Duodenal mucosa (tissue), 2 donors: ENCODE measurements around the gene F2RL2.
A peak's percentile ranks its signal among the peaks of the same experiment; 100 is the strongest.

ENCODE experiments used
- H3K27ac ChIP-seq: one replicate; pipeline ENCODE4 v1.7.0; 2013; ENCODE audit warnings: low read depth, low read length
- H3K27me3 ChIP-seq, 2 donors: one replicate each; pipeline ENCODE4 v1.7.0; 2013; ENCODE audit warnings: low read length in 2 of 2, control low read depth in 1 of 2; ENCODE audit not compliant: insufficient read depth in 2 of 2, control insufficient read depth in 1 of 2
- H3K36me3 ChIP-seq, 2 donors: one replicate each; pipeline ENCODE4 v1.7.0; 2013; ENCODE audit warnings: low read length in 2 of 2, control low read depth in 1 of 2; ENCODE audit not compliant: insufficient read depth in 2 of 2, control insufficient read depth in 1 of 2
- H3K4me1 ChIP-seq, 2 donors: one replicate each; pipeline ENCODE4 v1.7.0; 2013; ENCODE audit warnings: low read length in 2 of 2, control low read depth in 1 of 2; ENCODE audit not compliant: insufficient read depth in 2 of 2, control insufficient read depth in 1 of 2
- H3K4me3 ChIP-seq, 2 donors: one replicate each; pipeline ENCODE4 v1.7.0; 2013; ENCODE audit warnings: low read length in 2 of 2, low read depth in 1 of 2
- H3K9ac ChIP-seq, 2 donors: one replicate each; pipeline ENCODE4 v1.7.0; 2013; ENCODE audit warnings: low read length in 2 of 2, low read depth in 1 of 2
- H3K9me3 ChIP-seq, 2 donors: one replicate each; pipeline ENCODE4 v1.7.0; 2013; ENCODE audit warnings: low read length in 2 of 2, control low read depth in 1 of 2; ENCODE audit not compliant: control insufficient read depth in 1 of 2

The F2RL2 gene

DNA sequence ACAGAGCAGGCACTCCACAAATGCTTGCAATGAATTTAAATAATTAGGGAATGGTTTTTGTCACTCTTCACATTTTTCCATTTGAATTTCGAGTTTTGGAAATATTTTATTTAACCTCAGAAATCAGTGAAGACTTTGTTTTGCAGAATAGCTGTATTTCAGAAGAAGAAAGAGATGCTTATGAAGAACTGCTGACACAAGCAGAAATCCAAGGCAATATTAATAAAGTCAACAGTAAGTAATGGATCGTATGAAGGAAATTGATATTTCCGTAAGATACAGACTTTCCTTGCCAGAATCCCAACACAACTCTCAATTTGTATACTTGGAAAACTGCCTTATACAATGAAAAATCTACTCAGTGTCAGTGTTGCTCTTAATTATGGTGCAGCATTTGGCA, 30.5 kb downstream of the F2RL2 start:
- H3K9me3 ChIP-seq: no peaks in the 10 kb centered on the region
- no peaks in the 10 kb centered on the region for H3K4me1 ChIP-seq
- no peak overlapping the region for H3K4me3 ChIP-seq
- H3K9ac ChIP-seq: no peak overlapping the region
- peaks cover 25% of the 10 kb centered on the region in 2 donors for H3K36me3 ChIP-seq
- H3K27me3 ChIP-seq: no peaks in the 10 kb centered on the region
- no peak overlapping the region for H3K27ac ChIP-seq

DNA sequence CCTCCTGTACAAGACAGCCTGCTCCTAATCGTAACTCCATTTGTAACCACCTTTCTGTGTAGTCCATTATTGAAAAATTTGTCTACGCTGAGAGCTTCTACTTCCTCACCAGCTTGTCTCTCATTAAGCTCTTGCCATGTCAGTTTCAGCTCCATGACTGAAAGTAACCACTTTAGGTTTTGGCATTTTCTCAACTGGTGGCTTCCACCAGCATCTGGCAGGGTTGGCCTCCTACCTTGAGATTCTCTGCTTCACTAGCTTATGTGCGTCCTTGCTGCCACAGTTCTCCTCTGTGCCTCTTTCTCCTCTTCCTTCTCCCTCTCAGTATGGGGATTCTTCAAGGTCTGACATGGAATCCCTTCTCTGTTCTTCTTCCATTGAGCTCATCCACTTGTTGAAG, 31.8 kb downstream of the F2RL2 start:
- Histone ChIP-seq H3K9me3 (no peaks in the 10 kb centered on the region), H3K27me3 (no peaks in the 10 kb centered on the region), H3K9ac (no peak overlapping the region), H3K36me3 (peaks cover 19% of the 10 kb centered on the region in 2 donors), H3K27ac (no peak overlapping the region), H3K4me3 (no peak overlapping the region), H3K4me1 (peaks cover 0 to 3% of the 10 kb centered on the region in 2 donors)

DNA sequence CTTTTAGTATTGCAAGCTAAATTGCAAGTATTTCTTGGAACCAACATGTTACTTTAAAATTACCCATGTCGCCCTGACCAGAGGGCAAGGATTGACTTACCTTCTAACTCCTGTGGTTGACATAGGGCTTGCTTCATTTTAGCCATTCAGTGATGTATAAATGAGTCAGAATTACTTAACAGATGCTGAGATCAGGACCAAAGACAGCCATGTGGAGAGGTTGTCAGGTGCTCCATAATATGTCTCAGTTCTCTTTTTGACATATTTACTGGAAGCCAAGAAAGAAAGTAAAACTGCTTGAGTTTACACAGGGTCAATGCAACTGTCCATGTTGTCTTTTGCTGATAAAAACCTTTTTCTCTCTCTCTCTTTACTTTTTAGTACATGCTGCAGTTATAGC, 33.2 kb downstream of the F2RL2 start:
- H3K4me1 ChIP-seq: peaks cover 0 to 10% of the 10 kb centered on the region in 2 donors
- H3K36me3 ChIP-seq: peaks cover 17 to 19% of the 10 kb centered on the region in 2 donors
- no peak overlapping the region for H3K4me3 ChIP-seq
- no peaks in the 10 kb centered on the region for H3K9me3 ChIP-seq
- no peak overlapping the region for H3K27ac ChIP-seq
- H3K27me3 ChIP-seq: no peaks in the 10 kb centered on the region
- no peak overlapping the region for H3K9ac ChIP-seq

DNA sequence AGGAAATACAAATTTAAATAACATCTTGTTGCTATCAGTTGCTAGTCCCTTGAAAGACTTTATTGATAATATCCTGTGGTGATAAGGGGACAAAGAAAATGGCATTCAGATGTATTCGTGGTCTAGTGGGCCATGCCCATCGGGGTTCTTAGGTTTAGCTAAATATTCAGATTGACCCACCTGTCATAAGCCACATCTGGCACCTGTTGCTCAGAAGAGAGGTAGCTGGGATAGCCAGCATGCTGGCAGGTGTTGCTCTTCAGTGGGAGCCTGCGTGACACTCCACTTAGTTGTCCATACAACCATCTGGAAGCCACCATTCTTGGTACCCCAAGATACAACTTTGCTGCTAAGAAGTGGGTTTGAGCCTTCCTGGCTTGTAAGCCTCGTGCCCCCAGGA, 36.7 kb downstream of the F2RL2 start:
- Histone ChIP-seq H3K9ac (no peak overlapping the region), H3K4me3 (no peak overlapping the region), H3K4me1 (peaks cover 16 to 28% of the 10 kb centered on the region in 2 donors), H3K9me3 (no peaks in the 10 kb centered on the region), H3K36me3 (peaks cover 12 to 18% of the 10 kb centered on the region in 2 donors), H3K27me3 (no peaks in the 10 kb centered on the region), H3K27ac (no peak overlapping the region)

DNA sequence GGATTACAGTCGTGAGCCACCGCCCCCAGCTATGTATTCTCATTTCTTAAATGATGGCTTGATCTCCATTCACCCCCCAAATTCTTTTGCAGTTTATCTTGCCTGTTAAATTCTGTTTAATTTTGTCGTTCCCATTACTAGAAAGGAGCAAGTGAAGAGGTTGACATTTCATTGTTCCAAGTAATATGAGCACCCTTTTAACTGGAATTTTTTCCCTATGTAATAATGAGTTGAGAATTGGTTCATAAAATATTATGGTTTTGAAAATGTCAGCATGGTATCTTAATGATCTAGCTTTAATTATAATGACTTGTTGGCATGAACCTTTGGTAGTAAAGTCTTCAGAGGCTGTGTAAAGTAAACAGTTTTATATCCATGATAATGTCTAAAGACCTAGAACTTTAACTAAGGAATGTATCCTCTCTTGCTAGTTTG, 37.4 kb downstream of the F2RL2 start:
- Histone ChIP-seq H3K36me3 (peaks cover 5 to 13% of the 10 kb centered on the region in 2 donors), H3K9me3 (no peaks in the 10 kb centered on the region), H3K27ac (no peak overlapping the region), H3K4me3 (no peak overlapping the region), H3K27me3 (no peaks in the 10 kb centered on the region), H3K9ac (no peak overlapping the region), H3K4me1 (peaks cover 24 to 35% of the 10 kb centered on the region in 2 donors)

DNA sequence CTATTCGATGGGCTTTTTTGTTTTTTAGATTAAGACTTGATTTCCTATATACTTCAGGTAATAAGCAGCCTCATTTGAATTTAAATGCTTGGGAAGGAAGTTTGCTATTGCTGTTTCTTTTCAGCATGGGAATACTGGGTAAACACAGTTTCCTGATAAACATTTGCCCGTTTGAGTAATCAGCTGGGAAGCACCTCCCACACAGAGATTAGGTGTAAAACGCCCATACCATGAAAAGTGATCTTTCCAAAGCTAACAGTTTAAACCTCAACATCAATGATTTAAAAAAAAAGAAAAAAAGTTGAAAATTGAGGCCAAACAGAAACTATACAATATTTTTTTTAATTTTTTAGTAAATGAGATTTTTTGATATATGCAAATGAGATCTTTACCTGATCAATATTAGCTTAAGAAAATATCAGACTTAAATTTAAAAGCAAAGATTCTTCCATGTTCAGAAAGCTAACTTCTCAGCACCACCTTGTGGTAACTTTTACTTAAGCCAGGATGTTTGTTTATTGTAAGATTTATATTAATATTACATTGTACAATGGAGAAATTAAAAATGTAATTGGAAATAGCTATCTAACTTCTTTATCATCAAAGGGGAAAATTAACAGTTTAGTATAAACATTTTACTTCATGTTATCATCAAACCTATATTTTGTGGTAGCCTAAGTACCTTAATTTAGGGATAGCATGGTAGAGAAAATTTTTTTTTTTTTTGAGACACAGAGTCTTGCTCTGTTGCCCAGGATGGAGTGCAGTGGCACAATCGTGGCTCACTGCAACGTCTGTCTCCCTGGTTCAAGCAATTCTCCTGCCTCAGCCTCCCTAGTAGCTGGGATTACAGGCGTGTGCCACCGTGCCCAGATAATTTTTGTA, 39.8 kb downstream of the F2RL2 start:
- peaks cover 5% of the 10 kb centered on the region in 2 donors for H3K36me3 ChIP-seq
- H3K27ac ChIP-seq: no peak overlapping the region
- no peak overlapping the region for H3K4me3 ChIP-seq
- no peaks in the 10 kb centered on the region for H3K27me3 ChIP-seq
- peaks cover 28 to 39% of the 10 kb centered on the region in 2 donors for H3K4me1 ChIP-seq
- H3K9me3 ChIP-seq: no peaks in the 10 kb centered on the region
- no peak overlapping the region for H3K9ac ChIP-seq

DNA sequence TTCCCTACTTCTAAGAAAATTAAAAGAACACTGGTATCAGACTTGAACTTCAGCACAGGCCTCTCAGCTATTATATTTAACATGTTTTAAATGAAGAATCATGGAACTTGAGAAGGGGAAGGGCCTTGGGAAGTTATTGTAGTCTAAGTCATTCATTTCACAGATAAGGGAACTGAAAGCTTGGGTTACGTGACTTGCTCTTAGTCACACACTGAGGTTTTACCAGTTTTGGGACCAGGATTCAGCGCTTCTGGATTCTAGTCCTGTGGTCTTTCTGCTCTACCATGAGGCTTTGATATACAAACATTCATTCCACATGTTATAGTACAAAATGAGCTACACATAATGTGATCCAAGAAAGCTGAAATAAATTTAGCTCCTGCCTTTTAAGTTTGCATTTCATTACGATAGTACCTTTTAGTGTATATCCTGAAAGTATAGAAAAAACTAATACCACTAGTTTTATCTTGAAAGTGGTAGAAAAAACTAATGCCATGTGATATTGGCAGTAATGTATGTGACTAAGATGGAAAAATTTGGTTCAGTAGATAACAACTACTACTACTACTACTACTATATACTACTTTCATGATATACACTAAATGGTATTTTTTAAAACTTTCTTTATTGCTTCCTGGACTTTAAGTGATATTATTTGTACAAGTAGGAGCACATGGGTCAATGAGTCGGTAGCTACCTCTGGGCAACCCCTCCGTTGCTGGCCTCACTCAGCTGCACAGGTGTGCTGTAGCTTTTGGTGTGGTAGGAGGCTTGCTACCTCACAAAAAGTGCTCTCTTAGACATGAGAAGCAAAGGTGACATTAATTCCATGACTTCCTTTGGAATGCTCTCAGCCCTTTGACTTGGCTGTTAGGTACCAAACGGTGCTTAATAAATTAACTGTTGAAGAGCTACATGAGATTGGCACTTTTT, 40.7 kb downstream of the F2RL2 start:
- Histone ChIP-seq H3K36me3 (peaks cover 5% of the 10 kb centered on the region in 2 donors), H3K27ac (peak overlapping the region; percentile 35), H3K4me1 (peaks cover 28 to 44% of the 10 kb centered on the region in 2 donors), H3K4me3 (peak overlapping the region in 1 of 2 donors; percentile 18), H3K9me3 (no peaks in the 10 kb centered on the region), H3K27me3 (no peaks in the 10 kb centered on the region), H3K9ac (no peak overlapping the region)

DNA sequence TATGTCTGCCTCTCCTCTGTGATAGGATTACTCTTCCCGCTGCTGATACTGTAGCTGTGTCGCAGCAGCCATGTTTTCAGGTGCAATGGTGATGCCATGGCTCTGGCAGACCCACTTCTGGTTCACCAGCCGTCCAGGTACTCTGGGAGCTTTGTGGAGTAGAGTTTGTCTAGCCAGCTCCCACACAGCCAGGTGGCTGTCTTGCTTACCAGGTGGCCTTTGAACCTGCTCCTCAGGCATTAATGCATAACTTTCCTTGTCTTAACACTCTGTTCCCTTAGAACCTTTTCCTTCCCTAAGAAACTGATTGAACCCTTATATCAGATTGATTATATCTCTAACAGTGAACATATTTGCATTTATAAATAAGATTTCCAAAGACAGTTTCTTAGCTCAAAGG, 42.2 kb downstream of the F2RL2 start:
- peaks cover 5 to 11% of the 10 kb centered on the region in 2 donors for H3K36me3 ChIP-seq
- peaks cover 28 to 39% of the 10 kb centered on the region in 2 donors for H3K4me1 ChIP-seq
- no peak overlapping the region for H3K27ac ChIP-seq
- H3K9ac ChIP-seq: no peak overlapping the region
- no peak overlapping the region for H3K4me3 ChIP-seq
- no peaks in the 10 kb centered on the region for H3K9me3 ChIP-seq
- no peaks in the 10 kb centered on the region for H3K27me3 ChIP-seq

DNA sequence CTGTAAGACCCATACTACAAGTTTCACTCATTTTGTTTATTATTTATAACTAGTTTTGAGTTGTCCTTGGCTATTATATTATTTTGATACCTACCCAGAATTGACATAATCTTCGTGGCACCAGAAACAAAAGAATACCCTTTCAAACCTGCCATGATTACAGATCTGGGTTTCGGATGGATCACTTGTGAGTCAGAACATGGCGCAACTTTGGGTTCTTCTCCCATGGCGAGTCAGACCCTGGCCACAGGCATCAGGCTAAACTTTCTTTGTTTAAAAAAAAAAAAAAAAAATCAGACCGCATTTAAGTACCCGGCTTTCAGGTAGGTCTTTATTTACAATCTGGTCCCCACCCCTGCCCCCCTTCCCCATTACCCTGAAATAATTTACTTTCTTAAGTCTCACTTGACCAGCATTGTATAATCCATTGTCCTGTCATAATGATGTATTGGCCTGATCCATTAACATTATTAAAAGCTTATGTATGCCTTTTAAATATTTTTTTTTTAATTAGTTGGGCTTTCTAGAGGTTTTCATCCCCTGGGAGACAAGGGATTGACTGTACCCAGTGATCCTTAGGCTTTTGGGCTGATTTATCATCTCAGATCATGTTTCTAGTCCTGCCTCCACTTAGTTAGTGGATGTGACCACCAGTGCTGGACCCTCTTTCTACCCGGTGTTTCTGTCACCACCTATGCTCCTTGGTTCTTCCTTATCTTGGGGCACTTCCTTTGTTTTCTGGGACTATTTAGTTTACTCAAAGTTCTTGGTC, 43.9 kb downstream of the F2RL2 start:
- H3K36me3 ChIP-seq: peaks cover 5 to 12% of the 10 kb centered on the region in 2 donors
- no peak overlapping the region for H3K9ac ChIP-seq
- H3K27ac ChIP-seq: no peak overlapping the region
- H3K4me3 ChIP-seq: no peak overlapping the region
- H3K9me3 ChIP-seq: no peaks in the 10 kb centered on the region
- no peaks in the 10 kb centered on the region for H3K27me3 ChIP-seq
- H3K4me1 ChIP-seq: peaks cover 28 to 35% of the 10 kb centered on the region in 2 donors
